22Rv1 (cell line): ENCODE measurements around the gene NEU4.

Experiments used
- ZFX ChIP-seq: fragments of 450-650 bp; IDR thresholded peaks from 2 replicates; pipeline ENCODE4 v1.6.1; 2017; ENCODE audit warnings: antibody characterized with exemption, borderline replicate concordance
- TF ChIP-seq, protein P1 (sequence below): fragments of 450-650 bp; IDR thresholded peaks from 2 replicates; pipeline ENCODE4 v1.5.1; 2017; ENCODE audit warnings: mild to moderate bottlenecking

DNA sequence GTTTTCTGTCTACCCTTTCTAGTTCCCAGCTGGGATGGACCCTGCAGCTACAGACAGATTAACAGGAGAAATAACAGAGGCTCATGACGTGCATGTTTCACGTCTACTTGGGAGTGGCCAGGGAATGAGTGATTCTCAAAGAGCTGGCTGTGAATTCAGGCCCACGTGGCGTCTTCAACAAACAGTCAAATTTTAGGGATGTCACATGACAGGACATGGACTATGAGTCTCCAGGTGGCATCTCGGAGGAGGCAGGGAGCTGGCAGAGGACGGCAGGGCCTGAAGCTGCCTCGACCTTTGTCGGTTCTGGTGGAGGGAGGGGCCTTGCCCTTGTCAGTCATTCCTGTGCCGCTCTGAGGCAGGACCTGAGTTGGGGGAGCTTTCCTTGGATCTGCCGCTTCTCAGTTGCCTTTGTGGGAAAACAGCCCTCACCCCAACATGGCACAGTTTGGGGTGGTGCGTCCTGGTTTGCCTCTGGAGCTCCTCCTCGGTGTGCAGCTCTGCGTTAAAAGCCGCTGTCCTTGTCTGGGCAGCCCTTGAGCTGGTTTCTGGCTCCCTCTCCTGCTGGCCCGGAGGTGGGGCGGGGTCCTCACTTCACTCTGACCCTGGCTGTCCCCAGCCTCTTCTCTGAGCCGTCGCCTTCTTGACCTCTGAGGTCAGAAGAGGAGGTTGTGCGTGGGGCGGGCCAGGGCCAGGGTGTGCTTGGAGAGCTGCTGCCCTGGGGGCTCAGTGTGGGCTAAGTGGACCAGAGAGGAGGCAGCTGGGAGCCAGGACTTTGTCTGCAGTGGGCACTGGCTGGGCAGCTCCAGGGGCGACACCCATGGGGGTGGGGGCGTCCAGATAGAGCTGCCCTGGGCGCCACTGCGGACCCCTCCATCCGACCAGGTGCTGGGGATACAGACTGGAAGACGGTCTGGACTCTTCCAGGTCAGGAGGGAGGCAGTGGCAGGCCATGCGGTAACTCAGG, 44.4 kb upstream of the NEU4 start:
- TF ChIP-seq, protein P1, sequence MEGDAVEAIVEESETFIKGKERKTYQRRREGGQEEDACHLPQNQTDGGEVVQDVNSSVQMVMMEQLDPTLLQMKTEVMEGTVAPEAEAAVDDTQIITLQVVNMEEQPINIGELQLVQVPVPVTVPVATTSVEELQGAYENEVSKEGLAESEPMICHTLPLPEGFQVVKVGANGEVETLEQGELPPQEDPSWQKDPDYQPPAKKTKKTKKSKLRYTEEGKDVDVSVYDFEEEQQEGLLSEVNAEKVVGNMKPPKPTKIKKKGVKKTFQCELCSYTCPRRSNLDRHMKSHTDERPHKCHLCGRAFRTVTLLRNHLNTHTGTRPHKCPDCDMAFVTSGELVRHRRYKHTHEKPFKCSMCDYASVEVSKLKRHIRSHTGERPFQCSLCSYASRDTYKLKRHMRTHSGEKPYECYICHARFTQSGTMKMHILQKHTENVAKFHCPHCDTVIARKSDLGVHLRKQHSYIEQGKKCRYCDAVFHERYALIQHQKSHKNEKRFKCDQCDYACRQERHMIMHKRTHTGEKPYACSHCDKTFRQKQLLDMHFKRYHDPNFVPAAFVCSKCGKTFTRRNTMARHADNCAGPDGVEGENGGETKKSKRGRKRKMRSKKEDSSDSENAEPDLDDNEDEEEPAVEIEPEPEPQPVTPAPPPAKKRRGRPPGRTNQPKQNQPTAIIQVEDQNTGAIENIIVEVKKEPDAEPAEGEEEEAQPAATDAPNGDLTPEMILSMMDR: no peak
- no peak for TF ChIP-seq ZFX
